ENCODE results near the gene CENPW.

Gene CENPW

DNA sequence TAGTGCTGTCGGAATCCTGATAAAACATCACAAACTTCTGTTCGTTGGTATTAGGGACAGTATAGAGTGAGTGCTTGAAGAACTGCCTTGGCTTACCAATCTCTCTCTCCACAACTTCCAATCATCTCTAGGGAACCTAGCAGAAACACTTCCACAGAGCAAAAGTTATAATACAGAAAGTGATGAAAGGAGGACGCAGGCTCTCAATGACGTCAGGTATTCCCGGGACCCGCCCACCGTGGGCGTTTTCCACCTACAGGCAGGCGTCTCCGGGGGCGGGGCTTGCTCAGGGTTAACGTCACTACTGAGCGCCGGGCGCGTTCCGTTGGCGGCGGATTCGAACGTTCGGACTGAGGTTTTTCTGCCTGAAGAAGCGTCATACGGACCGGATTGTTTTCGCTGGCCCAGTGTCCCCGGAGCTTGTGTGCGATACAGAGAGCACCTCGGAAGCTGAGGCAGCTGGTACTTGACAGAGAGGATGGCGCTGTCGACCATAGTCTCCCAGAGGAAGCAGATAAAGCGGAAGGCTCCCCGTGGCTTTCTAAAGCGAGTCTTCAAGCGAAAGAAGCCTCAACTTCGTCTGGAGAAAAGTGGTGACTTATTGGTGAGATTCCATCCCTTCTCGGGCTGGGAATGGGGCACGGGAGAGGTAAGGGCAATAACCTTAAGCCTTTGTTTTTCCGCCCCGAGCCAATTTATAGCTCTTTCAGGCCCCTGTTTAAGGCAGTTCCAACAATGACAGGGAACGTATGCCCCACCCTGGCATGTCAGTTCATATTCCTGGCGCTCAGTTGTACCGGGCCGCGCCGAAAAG, at the start of gene CENPW:
TSS of gene CENPW (plus strand) at position 320 of the 814 bp plus-strand sequence. CDS start at position 479, 159 bp downstream.
- DNase-seq, result peak; percentile 94 to 99

- no peak for DNase-seq
These were observed 45.9 kb upstream of the CENPW start for GRCh38 chr6:126293891-126294524.

- no peak for DNase-seq
These were observed 39.8 kb upstream of the CENPW start for GRCh38 chr6:126300126-126300525.

GRCh38 chr6:126300735-126301134, 39.2 kb upstream of the CENPW start:
- no peak for DNase-seq

- no peak for DNase-seq
These were observed 37.7 kb upstream of the CENPW start for GRCh38 chr6:126302191-126302590.

DNA sequence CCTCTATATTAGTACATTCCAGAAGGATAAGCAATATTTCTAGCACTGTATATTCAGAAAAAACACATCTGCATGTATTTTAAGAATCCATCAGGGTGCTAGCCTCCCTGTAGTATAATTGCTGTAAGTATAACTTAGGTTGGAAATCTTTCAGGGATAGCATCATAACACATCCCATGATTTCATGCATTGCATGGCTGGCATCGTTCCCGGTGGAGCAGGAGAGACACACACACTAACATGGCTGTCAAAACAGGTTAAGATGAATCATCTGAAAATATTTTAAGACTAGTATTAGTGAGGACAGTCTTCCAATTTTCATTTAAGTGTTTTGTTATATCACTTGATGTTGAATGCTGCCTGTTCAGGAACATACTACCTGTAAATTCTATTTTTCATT, 32.1 kb upstream of the CENPW start:
- no peak for DNase-seq

GRCh38 chr6:126308362-126308761, 31.6 kb upstream of the CENPW start:
- no peak for DNase-seq

DNA sequence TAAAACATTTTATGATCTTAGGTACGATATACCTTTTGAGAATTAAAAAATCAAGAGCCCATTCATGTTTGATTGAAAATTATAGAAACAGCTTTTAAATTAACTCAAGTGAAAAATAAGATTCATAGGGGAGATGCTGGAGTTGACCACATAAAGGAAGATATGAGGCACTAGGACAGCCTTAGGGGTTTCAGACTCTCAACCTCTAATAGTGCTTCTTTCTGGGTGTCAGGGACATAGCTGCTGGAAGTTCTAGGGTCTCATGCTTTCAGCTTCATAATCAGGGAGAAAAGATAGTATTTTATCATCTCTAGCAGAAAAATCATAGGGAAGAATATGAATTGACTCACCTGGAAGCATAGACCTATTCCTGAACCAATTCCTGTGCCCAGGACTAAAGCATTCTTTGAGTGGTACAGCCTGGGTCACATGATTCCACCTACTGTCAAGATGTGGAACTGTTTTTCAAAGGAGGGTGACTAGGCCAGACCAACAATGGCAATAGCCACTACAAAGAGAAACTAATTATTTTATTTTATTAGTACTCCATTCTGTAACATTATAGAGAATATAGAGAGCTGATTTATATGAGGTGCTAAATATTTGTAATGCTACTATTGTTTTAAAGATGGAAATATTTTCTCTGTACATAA, 27.8 kb upstream of the CENPW start:
- DNase-seq, result no peak

- no peak for DNase-seq
These were observed 26.0 kb upstream of the CENPW start for GRCh38 chr6:126313941-126314340.

DNA sequence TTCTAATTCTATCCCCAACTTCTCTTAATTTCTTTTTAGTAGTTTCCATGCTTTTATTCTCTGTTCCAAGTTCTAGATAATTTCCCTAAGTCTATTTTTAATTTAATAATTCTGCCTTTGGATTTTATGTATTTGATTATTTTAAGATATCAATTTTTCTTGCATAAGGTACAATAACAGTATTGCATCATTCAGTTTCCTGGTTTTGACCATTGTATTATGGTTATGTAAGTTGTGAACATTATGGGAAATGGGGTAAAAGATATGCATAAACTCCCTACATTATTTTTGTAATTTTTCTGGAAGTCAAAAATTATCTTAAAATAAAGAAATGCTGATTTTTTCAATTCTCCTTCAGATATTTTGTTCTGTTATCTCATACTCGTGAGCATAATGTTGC, 21.1 kb upstream of the CENPW start:
- DNase-seq, result no peak

- DNase-seq, result no peak
These were observed 6.2 kb upstream of the CENPW start for GRCh38 chr6:126333729-126334128.

- DNase-seq, result no peak
These were observed 4.7 kb upstream of the CENPW start for GRCh38 chr6:126335210-126335609.

- no peak for DNase-seq
These were observed 2.6 kb upstream of the CENPW start for GRCh38 chr6:126337323-126337722.

DNA sequence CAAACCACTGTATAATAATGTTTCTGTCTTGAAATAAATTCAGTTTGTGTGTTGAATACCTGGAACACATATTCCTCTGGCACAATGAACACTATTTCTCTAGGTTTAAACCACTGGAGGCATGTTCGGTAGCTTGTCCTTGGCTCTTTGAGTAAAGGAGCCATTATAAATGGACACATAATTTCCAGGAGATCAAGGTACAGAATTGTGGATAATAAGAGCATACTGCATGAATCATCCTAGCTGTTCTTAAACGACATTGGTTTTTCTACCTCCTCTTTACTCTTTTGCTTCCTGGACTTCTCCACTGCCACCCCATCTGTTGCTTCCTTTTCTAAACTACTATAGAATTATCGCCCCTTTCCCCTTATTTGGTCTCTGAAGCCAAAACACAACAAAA, 1.2 kb downstream of the CENPW start:
- DNase-seq, result no peak

DNA sequence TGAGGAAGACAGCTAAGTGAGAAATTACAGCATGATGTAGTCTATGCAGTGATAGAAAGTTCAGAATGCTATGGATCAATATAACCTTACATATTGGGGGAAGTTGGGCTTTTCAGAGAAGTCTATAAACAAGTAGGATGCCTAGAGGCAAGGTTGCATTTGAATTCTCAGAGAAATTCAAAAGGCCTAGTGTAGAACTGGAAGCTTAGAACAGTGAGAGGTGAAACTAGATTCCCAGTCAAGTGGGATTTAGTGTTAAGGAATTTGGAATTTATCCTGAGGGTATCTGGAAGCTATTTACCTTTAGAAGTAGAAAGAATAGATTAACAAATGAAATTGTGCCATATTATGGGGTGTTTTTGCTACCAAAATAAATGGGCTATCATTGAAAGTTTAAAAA, 4.3 kb downstream of the CENPW start:
- DNase-seq, result no peak

GRCh38 chr6:126351960-126352359, 12.0 kb downstream of the CENPW start:
- no peak for DNase-seq

- no peak for DNase-seq
These were observed 12.6 kb downstream of the CENPW start for GRCh38 chr6:126352514-126352913.

GRCh38 chr6:126356526-126356925, 16.6 kb downstream of the CENPW start:
- DNase-seq, result no peak

- no peak for DNase-seq
These were observed 20.1 kb downstream of the CENPW start for GRCh38 chr6:126359936-126360537.

- no peak for DNase-seq
These were observed 22.0 kb downstream of the CENPW start for GRCh38 chr6:126361832-126362440.

DNA sequence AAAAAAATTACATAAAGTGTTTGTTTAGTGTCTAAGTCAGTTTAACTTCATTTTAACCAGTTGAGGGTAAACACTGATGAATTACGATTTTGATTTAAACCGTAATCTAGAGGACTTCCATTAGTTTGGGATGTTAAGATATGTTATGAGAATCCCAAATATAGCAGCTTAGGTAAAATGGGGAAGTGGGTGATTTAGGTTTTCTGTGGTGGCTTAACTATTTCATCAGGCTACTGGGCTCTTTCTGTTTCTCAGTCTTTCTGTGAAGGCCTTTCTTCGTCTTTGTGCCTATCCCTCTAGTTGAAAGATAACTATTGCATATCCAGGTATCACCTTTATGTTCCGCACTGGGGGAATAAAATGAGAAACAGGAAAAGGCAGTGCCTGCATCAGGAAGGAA, 27.9 kb downstream of the CENPW start:
- DNase-seq, result no peak

DNA sequence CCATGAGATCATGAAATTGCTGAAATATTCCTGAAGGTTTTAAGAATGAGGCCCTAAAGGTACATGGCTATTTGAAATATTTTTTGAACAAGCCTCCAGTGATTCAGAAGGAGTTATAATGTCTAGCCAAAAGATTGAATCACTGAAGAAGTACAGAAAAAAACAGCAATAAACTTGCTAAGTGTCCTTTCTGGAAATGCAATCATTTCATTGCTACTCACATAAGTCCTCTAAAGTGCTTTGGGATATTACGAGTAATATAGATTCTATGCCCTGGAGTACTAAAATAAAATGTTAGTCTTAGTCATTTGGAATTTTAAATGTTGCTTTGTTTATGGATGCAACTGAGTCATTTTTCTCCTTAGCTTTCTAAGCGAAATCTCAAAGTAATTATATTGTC, 32.7 kb downstream of the CENPW start:
- DNase-seq, result no peak

DNA sequence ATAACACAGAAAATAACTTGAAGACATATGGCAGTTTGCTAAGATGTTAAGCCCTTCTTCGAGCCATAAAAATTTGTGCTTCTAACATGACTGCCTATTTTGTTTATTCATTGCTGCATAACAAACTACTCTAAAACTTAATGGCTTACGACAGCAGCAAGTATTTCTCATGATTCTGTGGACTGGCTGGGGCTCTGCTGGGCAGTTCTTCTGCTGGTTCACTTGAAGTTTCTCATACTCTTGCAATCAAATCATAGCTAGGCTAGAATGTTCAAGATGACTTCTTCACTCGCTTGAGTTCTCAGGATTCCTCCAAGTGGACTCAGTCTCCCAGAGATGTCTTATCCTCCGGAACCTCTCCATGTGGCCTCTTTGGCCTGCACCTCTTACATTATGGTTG, 33.4 kb downstream of the CENPW start:
- DNase-seq, result no peak

Measured in stimulated activated CD4-positive, alpha-beta T cell treated with anti-CD3 and anti-CD28 coated beads, Interleukin-2, amount 100 ng/mL, for 24 hours (primary cell).